ENCODE measurements around the gene GRM5. TPM values are rescaled to one million over a fixed set of nuclear protein-coding genes. Genes with fewer than 3 reads are reported as not detected.

GRM5 gene
- total RNA-seq, 2 donors from 2014 or later, result not detected

- Mint-ChIP-seq H3K36me3 (ENCODE audit: insufficient read depth in 2 of 2) (peaks cover 0 to 2% of the 10 kb centered on the region in 2 donors), H3K27ac (no peak overlapping the region), H3K4me1 (ENCODE audit: low read depth) (peaks cover 16% of the 10 kb centered on the region), H3K27me3 (ENCODE audit: low read depth) (peaks cover 6% of the 10 kb centered on the region), H3K4me3 (no peak overlapping the region), H3K9me3 (peaks cover 0 to 1% of the 10 kb centered on the region in 2 donors)
- DNase-seq, result no peak
- ATAC-seq (replicated peaks in 1 of 2), result no peak
Observed at GRCh38 chr11:88810420-88811097, 255.2 kb downstream of the GRM5 start.

- DNase-seq, result no peak
- no peaks in the 10 kb centered on the region for H3K9me3 Mint-ChIP-seq
- no peak overlapping the region for H3K4me3 Mint-ChIP-seq
- peaks cover 6% of the 10 kb centered on the region for H3K27me3 Mint-ChIP-seq (ENCODE audit: low read depth)
- peaks cover 16% of the 10 kb centered on the region for H3K4me1 Mint-ChIP-seq (ENCODE audit: low read depth)
- no peak overlapping the region for H3K27ac Mint-ChIP-seq
- ATAC-seq (replicated peaks in 1 of 2), result no peak
- H3K36me3 Mint-ChIP-seq (ENCODE audit: insufficient read depth in 2 of 2), result no peaks in the 10 kb centered on the region
Observed at GRCh38 chr11:88809126-88809525, 256.7 kb downstream of the GRM5 start.

GRCh38 chr11:88807349-88807748, 258.4 kb downstream of the GRM5 start:
- Mint-ChIP-seq H3K27ac (no peak overlapping the region), H3K9me3 (no peaks in the 10 kb centered on the region), H3K36me3 (ENCODE audit: insufficient read depth in 2 of 2) (peaks cover 0 to 1% of the 10 kb centered on the region in 2 donors), H3K4me1 (ENCODE audit: low read depth) (no peaks in the 10 kb centered on the region), H3K27me3 (ENCODE audit: low read depth) (peaks cover 6% of the 10 kb centered on the region), H3K4me3 (no peak overlapping the region)
- no peak for ATAC-seq (replicated peaks in 1 of 2)
- DNase-seq, result no peak

- Mint-ChIP-seq H3K4me1 (ENCODE audit: low read depth) (peaks cover 8% of the 10 kb centered on the region), H3K9me3 (no peaks in the 10 kb centered on the region), H3K36me3 (ENCODE audit: insufficient read depth in 2 of 2) (peaks cover 0 to 2% of the 10 kb centered on the region in 2 donors), H3K27me3 (ENCODE audit: low read depth) (peaks cover 6% of the 10 kb centered on the region), H3K27ac (no peak overlapping the region), H3K4me3 (no peak overlapping the region)
- DNase-seq (no peak), ATAC-seq (replicated peaks in 1 of 2) (no peak)
Observed at GRCh38 chr11:88806410-88806809, 259.4 kb downstream of the GRM5 start.

- ATAC-seq (replicated peaks in 1 of 2) (no peak), DNase-seq (no peak)
- Mint-ChIP-seq H3K27ac (no peak overlapping the region), H3K36me3 (ENCODE audit: insufficient read depth in 2 of 2) (peaks cover 0 to 2% of the 10 kb centered on the region in 2 donors), H3K27me3 (ENCODE audit: low read depth) (no peaks in the 10 kb centered on the region), H3K4me1 (ENCODE audit: low read depth) (peaks cover 9% of the 10 kb centered on the region), H3K9me3 (no peaks in the 10 kb centered on the region), H3K4me3 (no peak overlapping the region)
Observed at GRCh38 chr11:88801484-88802123, 264.2 kb downstream of the GRM5 start.

- peaks cover 0 to 2% of the 10 kb centered on the region in 2 donors for H3K36me3 Mint-ChIP-seq (ENCODE audit: insufficient read depth in 2 of 2)
- H3K27ac Mint-ChIP-seq, result no peak overlapping the region
- no peak overlapping the region for H3K4me3 Mint-ChIP-seq
- no peaks in the 10 kb centered on the region for H3K27me3 Mint-ChIP-seq (ENCODE audit: low read depth)
- ATAC-seq (replicated peaks in 1 of 2), result no peak
- peaks cover 9% of the 10 kb centered on the region for H3K4me1 Mint-ChIP-seq (ENCODE audit: low read depth)
- H3K9me3 Mint-ChIP-seq, result no peaks in the 10 kb centered on the region
- no peak for DNase-seq
Observed at GRCh38 chr11:88799771-88800500, 265.8 kb downstream of the GRM5 start.

- Mint-ChIP-seq H3K27ac (peak overlapping the region; percentile 33), H3K4me3 (no peak overlapping the region), H3K36me3 (ENCODE audit: insufficient read depth in 2 of 2) (no peaks in the 10 kb centered on the region), H3K4me1 (ENCODE audit: low read depth) (peaks cover 4% of the 10 kb centered on the region), H3K27me3 (ENCODE audit: low read depth) (no peaks in the 10 kb centered on the region), H3K9me3 (peaks cover 0 to 1% of the 10 kb centered on the region in 2 donors)
- ATAC-seq (replicated peaks in 1 of 2), result no peak
- no peak for DNase-seq
Observed at GRCh38 chr11:88790182-88790581, 275.6 kb downstream of the GRM5 start.

- Mint-ChIP-seq H3K4me3 (no peak overlapping the region), H3K36me3 (ENCODE audit: insufficient read depth in 2 of 2) (peaks cover 0 to 1% of the 10 kb centered on the region in 2 donors), H3K9me3 (peaks cover 1 to 6% of the 10 kb centered on the region in 2 donors), H3K27me3 (ENCODE audit: low read depth) (no peaks in the 10 kb centered on the region), H3K27ac (no peak overlapping the region), H3K4me1 (ENCODE audit: low read depth) (no peaks in the 10 kb centered on the region)
- DNase-seq (no peak), ATAC-seq (replicated peaks in 1 of 2) (no peak)
Observed at GRCh38 chr11:88779577-88779976, 286.2 kb downstream of the GRM5 start.

- H3K27ac Mint-ChIP-seq, result no peak overlapping the region
Observed at GRCh38 chr11:88770475-88771079, 295.2 kb downstream of the GRM5 start.

GRCh38 chr11:88744140-88744539, 321.6 kb downstream of the GRM5 start:
- no peak overlapping the region for H3K4me3 Mint-ChIP-seq
- no peaks in the 10 kb centered on the region for H3K36me3 Mint-ChIP-seq (ENCODE audit: insufficient read depth in 2 of 2)
- H3K9me3 Mint-ChIP-seq, result no peaks in the 10 kb centered on the region
- no peak overlapping the region for H3K27ac Mint-ChIP-seq
- H3K4me1 Mint-ChIP-seq (ENCODE audit: low read depth), result no peaks in the 10 kb centered on the region
- H3K27me3 Mint-ChIP-seq (ENCODE audit: low read depth), result no peaks in the 10 kb centered on the region
- DNase-seq, result no peak
- no peak for ATAC-seq (replicated peaks in 1 of 2)

More at GRCh38 chr11:88770475-88771079, 295.2 kb downstream of the GRM5 start:
- no peaks in the 10 kb centered on the region for H3K36me3 Mint-ChIP-seq (ENCODE audit: insufficient read depth in 2 of 2)
- DNase-seq (no peak), ATAC-seq (replicated peaks in 1 of 2) (no peak)
- H3K27me3 Mint-ChIP-seq (ENCODE audit: low read depth), result no peaks in the 10 kb centered on the region
- no peak overlapping the region for H3K4me3 Mint-ChIP-seq
- no peaks in the 10 kb centered on the region for H3K4me1 Mint-ChIP-seq (ENCODE audit: low read depth)
- peaks cover 2 to 5% of the 10 kb centered on the region in 2 donors for H3K9me3 Mint-ChIP-seq

- Mint-ChIP-seq H3K36me3 (ENCODE audit: insufficient read depth in 2 of 2) (no peaks in the 10 kb centered on the region), H3K9me3 (no peaks in the 10 kb centered on the region), H3K4me3 (no peak overlapping the region), H3K4me1 (ENCODE audit: low read depth) (no peaks in the 10 kb centered on the region), H3K27me3 (ENCODE audit: low read depth) (no peaks in the 10 kb centered on the region), H3K27ac (no peak overlapping the region)
- ATAC-seq (replicated peaks in 1 of 2) (no peak), DNase-seq (no peak)
Observed at GRCh38 chr11:88739524-88739923, 326.3 kb downstream of the GRM5 start.

GRCh38 chr11:88709567-88709966, 356.2 kb downstream of the GRM5 start:
- Mint-ChIP-seq H3K4me1 (ENCODE audit: low read depth) (no peaks in the 10 kb centered on the region), H3K36me3 (ENCODE audit: insufficient read depth in 2 of 2) (no peaks in the 10 kb centered on the region), H3K9me3 (peaks cover 0 to 6% of the 10 kb centered on the region in 2 donors), H3K4me3 (no peak overlapping the region), H3K27ac (no peak overlapping the region), H3K27me3 (ENCODE audit: low read depth) (peaks cover 5% of the 10 kb centered on the region)
- ATAC-seq (replicated peaks in 1 of 2), result no peak
- DNase-seq, result no peak

- ATAC-seq (replicated peaks in 1 of 2), result no peak
- H3K4me1 Mint-ChIP-seq (ENCODE audit: low read depth), result no peaks in the 10 kb centered on the region
- no peaks in the 10 kb centered on the region for H3K36me3 Mint-ChIP-seq (ENCODE audit: insufficient read depth in 2 of 2)
- H3K27ac Mint-ChIP-seq, result no peak overlapping the region
- H3K9me3 Mint-ChIP-seq, result peaks cover 0 to 8% of the 10 kb centered on the region in 2 donors
- peaks cover 5% of the 10 kb centered on the region for H3K27me3 Mint-ChIP-seq (ENCODE audit: low read depth)
- no peak for DNase-seq
- H3K4me3 Mint-ChIP-seq, result no peak overlapping the region
Observed at GRCh38 chr11:88704485-88704884, 361.3 kb downstream of the GRM5 start.

Data from activated T-cell treated with anti-CD3 and anti-CD28 coated beads, Interleukin-2, amount 50 U/mL, for 72 hours (primary cell).